HepG2 (cell line): ENCODE data around the gene GPR37L1. TPM values are rescaled to one million over a fixed set of nuclear protein-coding genes. Genes with fewer than 3 reads are reported as not detected.

Source experiments
- AGO2 ChIP-seq: fragments of 200-400 bp; formaldehyde crosslinking; optimal IDR thresholded peaks from 2 replicates; pipeline ENCODE3; 2017; ENCODE audit warnings: mild to moderate bottlenecking, low read depth, low read length, moderate library complexity
- ATF2 ChIP-seq: sonication (generic); formaldehyde crosslinking; IDR thresholded peaks from 2 replicates; pipeline ENCODE4 v1.4.0; 2020; ENCODE audit warnings: missing genetic modification reagents
- BRF2 ChIP-seq: sonication (generic); formaldehyde crosslinking; IDR thresholded peaks from 2 replicates; pipeline ENCODE4 v1.8.1; 2022; ENCODE audit warnings: mild to moderate bottlenecking, missing genetic modification reagents
- HMGXB4 ChIP-seq, 2 experiments: sonication (generic) in 1 of 2; formaldehyde crosslinking in 1 of 2; IDR thresholded peaks; 2 replicates each; pipeline versions ENCODE4 v1.4.0 to v1.6.1; 2018 to 2020; ENCODE audit warnings: missing genetic modification reagents in 2 of 2, borderline replicate concordance in 1 of 2, low read depth in 1 of 2, mild to moderate bottlenecking in 1 of 2, missing biosample characterization in 1 of 2
- KAT7 ChIP-seq: IDR thresholded peaks from 2 replicates; pipeline ENCODE4 v1.6.1; 2018; ENCODE audit warnings: borderline replicate concordance, missing compliant biosample characterization
- MAZ ChIP-seq, 2 experiments: sonication (generic) in 1 of 2; formaldehyde crosslinking in 1 of 2; IDR thresholded peaks; 2 replicates each; pipeline versions ENCODE4 v1.5.0 to v1.6.1; 2012 to 2020; ENCODE audit warnings: low read depth in 2 of 2, mild to moderate bottlenecking in 2 of 2, borderline replicate concordance in 1 of 2, improper control_type of control experiment in 1 of 2, low read length in 1 of 2, missing genetic modification reagents in 1 of 2, moderate library complexity in 1 of 2
- NFAT5 ChIP-seq: sonication (generic); formaldehyde crosslinking; IDR thresholded peaks from 2 replicates; pipeline ENCODE4 v1.4.0; 2020; ENCODE audit warnings: missing genetic modification reagents
- PAF1 ChIP-seq: IDR thresholded peaks from 2 replicates; pipeline ENCODE4 v1.6.1; 2016; ENCODE audit warnings: missing genetic modification reagents, missing compliant biosample characterization
- SETDB1 ChIP-seq: sonication (generic); formaldehyde crosslinking; IDR thresholded peaks from 2 replicates; pipeline ENCODE4 v1.5.1; 2020; ENCODE audit warnings: missing genetic modification reagents, mild to moderate bottlenecking, borderline replicate concordance
- SRSF4 ChIP-seq: fragments of 200-400 bp; formaldehyde crosslinking; IDR thresholded peaks from one replicate; pipeline ENCODE4 v1.6.1; 2018; ENCODE audit warnings: mild to moderate bottlenecking, low read depth, low read length, moderate library complexity; ENCODE audit not compliant: poor library complexity, severe bottlenecking
- ZNF10 ChIP-seq: sonication (generic); formaldehyde crosslinking; IDR thresholded peaks from 2 replicates; pipeline ENCODE4 v1.4.0; 2020; ENCODE audit warnings: mild to moderate bottlenecking, low read depth, missing genetic modification reagents, borderline replicate concordance
- ZNF17 ChIP-seq: sonication (generic); formaldehyde crosslinking; IDR thresholded peaks from 2 replicates; pipeline ENCODE4 v1.5.0; 2020; ENCODE audit warnings: mild to moderate bottlenecking, missing genetic modification reagents
- ZNF556 ChIP-seq: sonication (generic); formaldehyde crosslinking; IDR thresholded peaks from 2 replicates; pipeline ENCODE4 v1.4.0; 2020; ENCODE audit warnings: mild to moderate bottlenecking, missing genetic modification reagents, borderline replicate concordance
- ZNF589 ChIP-seq: sonication (generic); formaldehyde crosslinking; conservative IDR thresholded peaks from 2 replicates; pipeline ENCODE4 v1.8.0; 2022; ENCODE audit warnings: mild to moderate bottlenecking, moderate library complexity, missing genetic modification reagents
- ZUFSP ChIP-seq: sonication (generic); formaldehyde crosslinking; IDR thresholded peaks from 2 replicates; pipeline ENCODE4 v1.9.0; 2021; ENCODE audit warnings: missing genetic modification reagents, mild to moderate bottlenecking, borderline replicate concordance
- polyA plus RNA-seq, 8 experiments: library from polyadenylated mRNA; depleted of rRNA in 3 of 8; stranded (reverse) in 7 of 8; unstranded in 1 of 8; fragments of >200 nt; fragmentation: Illumina TruSeq in 4 of 8; extraction: Trizol in 4 of 8; gene quantifications; 2 replicates each; pipeline versions ENCODE4 v1.2.1 to v1.2.3, GENCODE V29; 2011 to 2016; ENCODE audit warnings: low read depth in 4 of 8, missing spikeins in 1 of 8, mixed read lengths in 1 of 8; ENCODE audit not compliant: insufficient read depth in 1 of 8
- total RNA-seq, 5 experiments: library from RNA; depleted of rRNA; stranded (reverse); fragments of >200 nt; fragmentation: Illumina TruSeq; extraction: Trizol; gene quantifications; 2 replicates each; pipeline ENCODE4 v1.2.3, GENCODE V29; 2016; ENCODE audit warnings: low read depth in 1 of 5

GPR37L1 gene
- total and polyA plus RNA-seq, 2 of the 13 experiments (the other 11 are each of a cell fraction or from before 2014, with no cell fraction given), result 0.13 TPM; not detected in 1

- no peak for TF ChIP-seq NFAT5 (CRISPR knock-in tag)
- peak; percentile 16; the same call in 1 of the 2 replicates for TF ChIP-seq ZNF556 (CRISPR knock-in tag)
- TF ChIP-seq HMGXB4 (CRISPR knock-in tag; IDR thresholded peaks at IDR 0.05; ENCODE audit: borderline replicate concordance in 1 of 2, low read depth in 1 of 2), result peak; percentile 36 to 41; a peak in 1 of 4 replicates
- no peak for TF ChIP-seq ZNF17 (CRISPR knock-in tag)
- no peak for TF ChIP-seq AGO2
- TF ChIP-seq PAF1 (CRISPR knock-in tag), result no peak
- TF ChIP-seq ZNF10 (CRISPR knock-in tag), result no peak
- no peak for TF ChIP-seq BRF2 (CRISPR knock-in tag)
- no peak for TF ChIP-seq SRSF4
- no peak for TF ChIP-seq ZNF589 (CRISPR knock-in tag)
- TF ChIP-seq SETDB1, result no peak
- TF ChIP-seq ATF2, result peak; percentile 82; the same call in 1 of the 2 replicates
- peak; percentile 76; the same call in 1 of the 2 replicates for TF ChIP-seq MAZ (IDR thresholded peaks at IDR 0.05; ENCODE audit: borderline replicate concordance, low read depth, low read length)
- peak; percentile 81 for TF ChIP-seq MAZ (CRISPR knock-in tag; IDR thresholded peaks at IDR 0.05; ENCODE audit: low read depth)
- TF ChIP-seq ZUFSP (CRISPR knock-in tag), result no peak
- no peak for TF ChIP-seq KAT7 (CRISPR knock-in tag)
Observed at GRCh38 chr1:202085682-202086373, 36.9 kb upstream of the GPR37L1 start (continued).
